ENCODE measurements around the gene MACROD2.

GRCh38 chr20:16027686-16028085, 2032.4 kb downstream of the MACROD2 start:
- TF ChIP-seq RAD21 (IDR thresholded peaks at IDR 0.05; ENCODE audit: low read length) (no peak), CTCF (conservative IDR thresholded peaks at IDR 0.05; ENCODE audit: low read depth, low read length) (no peak), SMC3 (IDR thresholded peaks at IDR 0.05; ENCODE audit: low read depth, low read length) (no peak), USF2 (IDR thresholded peaks at IDR 0.05; ENCODE audit: low read depth, low read length) (no peak), POLR2A (IDR thresholded peaks at IDR 0.05; ENCODE audit: low read depth, low read length) (no peak), BHLHE40 (IDR thresholded peaks at IDR 0.05; ENCODE audit: low read depth, low read length) (no peak), RFX5 (IDR thresholded peaks at IDR 0.05; ENCODE audit: low read depth, low read length) (no peak), CEBPB (IDR thresholded peaks at IDR 0.05; ENCODE audit: low read depth, low read length) (no peak), MXI1 (IDR thresholded peaks at IDR 0.05; ENCODE audit: borderline replicate concordance, low read depth, low read length) (no peak), RCOR1 (IDR thresholded peaks at IDR 0.05; ENCODE audit: insufficient replicate concordance, low read length) (no peak), MAFK (IDR thresholded peaks at IDR 0.05; ENCODE audit: low read depth, low read length) (no peak)

All from IMR-90 (cell line).